HG03159 (cell line): ENCODE data around the gene NAV2.

ENCODE experiments used
- ATAC-seq: cut with Tn5 transposase; IDR thresholded peaks from one replicate; pipeline ENCODE4 v1.9.1; 2021; ENCODE audit warnings: mild to moderate bottlenecking, moderate library complexity; ENCODE audit not compliant: unreplicated experiment

NAV2 gene

DNA sequence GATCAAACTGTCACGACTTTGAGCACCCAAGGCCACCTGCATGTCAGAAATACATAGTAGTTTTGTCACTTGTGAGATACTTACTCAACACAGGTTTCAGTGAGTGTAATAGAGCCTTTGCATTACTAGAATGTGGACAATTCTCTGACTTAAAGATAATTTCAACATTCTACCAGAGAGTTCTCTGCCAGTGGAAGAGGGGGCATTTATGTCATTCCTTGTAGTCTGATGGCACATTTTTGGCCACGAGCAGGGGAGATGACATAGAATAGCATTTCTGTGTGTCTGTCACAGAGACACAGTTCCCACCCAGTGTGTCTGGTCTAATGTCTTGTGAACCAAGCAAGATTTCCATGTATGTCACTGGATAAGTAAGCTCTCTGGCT is 335.1 kb downstream of the NAV2 start:
- ATAC-seq, result no peak

GRCh38 chr11:20048246-20048645 is 335.6 kb downstream of the NAV2 start:
- no peak for ATAC-seq

DNA sequence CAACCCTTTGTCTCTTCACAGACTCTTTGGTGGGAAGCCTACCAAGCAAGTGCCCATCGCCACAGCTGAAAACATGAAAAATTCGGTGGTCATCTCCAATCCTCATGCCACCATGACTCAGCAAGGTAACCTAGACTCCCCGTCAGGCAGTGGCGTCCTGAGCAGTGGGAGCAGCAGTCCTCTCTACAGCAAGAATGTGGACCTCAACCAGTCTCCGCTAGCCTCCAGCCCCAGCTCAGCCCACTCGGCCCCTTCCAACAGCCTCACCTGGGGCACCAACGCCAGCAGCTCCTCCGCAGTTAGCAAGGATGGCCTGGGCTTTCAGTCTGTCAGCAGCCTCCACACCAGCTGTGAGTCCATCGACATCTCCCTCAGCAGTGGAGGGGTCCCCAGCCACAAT is 336.1 kb downstream of the NAV2 start:
- ATAC-seq, result no peak

GRCh38 chr11:20049231-20049630 is 336.6 kb downstream of the NAV2 start:
- ATAC-seq, result no peak

DNA sequence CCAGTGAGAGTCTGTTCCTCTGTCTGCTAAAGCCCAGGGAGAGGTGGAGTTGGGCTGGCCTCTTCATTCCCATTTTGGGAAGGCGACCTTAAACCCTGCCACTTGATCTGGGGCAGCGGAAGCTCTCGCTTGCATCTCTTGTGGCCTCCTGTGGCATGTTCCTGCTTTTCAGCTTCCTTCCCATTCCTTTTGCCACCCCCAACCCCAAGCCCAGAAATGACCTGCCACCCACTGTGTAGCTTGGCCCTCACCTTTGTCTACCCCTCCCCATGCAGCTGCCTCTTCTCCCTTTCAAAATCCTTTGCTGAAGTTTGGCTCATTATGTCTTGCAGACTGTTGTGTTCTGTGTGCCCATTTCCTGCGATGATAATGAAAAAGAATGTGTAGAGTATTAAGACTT is 337.4 kb downstream of the NAV2 start:
- no peak for ATAC-seq

DNA sequence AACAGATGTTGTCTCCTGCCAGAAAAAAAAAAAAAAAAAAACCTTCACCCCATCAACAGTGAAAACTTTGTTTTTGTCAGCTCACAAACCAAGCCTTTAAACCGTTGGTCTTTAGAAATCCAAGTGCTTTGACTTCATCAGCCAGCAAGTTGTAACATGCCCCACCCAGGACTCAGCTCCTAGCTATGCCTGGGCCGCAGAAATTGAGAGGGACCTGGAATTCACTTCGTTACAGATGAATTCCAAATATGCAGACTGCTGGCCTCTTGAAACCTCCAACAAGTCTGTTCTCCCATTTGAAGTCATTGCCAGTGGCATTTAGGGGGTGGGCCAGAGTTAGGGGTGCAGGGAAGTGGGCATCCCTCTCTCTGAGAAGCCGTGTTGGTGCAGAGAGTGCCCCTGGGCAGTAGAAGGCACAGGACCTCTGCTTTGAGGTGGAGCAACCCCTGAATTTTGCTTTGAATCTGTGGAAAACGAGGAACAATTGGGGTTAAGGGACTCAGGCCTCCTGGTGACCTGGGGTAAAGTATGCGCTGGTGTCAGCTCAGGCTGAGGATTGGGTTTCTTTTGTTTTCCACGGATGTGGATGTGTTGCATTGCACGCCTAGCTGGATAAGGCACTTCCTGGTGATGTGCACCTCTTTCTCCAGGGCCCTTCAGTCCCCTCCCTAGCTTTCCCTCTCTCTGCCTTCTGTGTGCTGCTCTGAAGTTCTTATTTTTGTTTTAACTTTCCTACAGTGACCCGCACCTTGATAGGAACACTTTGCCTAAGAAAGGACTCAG is 338.1 kb downstream of the NAV2 start:
- no peak for ATAC-seq

DNA sequence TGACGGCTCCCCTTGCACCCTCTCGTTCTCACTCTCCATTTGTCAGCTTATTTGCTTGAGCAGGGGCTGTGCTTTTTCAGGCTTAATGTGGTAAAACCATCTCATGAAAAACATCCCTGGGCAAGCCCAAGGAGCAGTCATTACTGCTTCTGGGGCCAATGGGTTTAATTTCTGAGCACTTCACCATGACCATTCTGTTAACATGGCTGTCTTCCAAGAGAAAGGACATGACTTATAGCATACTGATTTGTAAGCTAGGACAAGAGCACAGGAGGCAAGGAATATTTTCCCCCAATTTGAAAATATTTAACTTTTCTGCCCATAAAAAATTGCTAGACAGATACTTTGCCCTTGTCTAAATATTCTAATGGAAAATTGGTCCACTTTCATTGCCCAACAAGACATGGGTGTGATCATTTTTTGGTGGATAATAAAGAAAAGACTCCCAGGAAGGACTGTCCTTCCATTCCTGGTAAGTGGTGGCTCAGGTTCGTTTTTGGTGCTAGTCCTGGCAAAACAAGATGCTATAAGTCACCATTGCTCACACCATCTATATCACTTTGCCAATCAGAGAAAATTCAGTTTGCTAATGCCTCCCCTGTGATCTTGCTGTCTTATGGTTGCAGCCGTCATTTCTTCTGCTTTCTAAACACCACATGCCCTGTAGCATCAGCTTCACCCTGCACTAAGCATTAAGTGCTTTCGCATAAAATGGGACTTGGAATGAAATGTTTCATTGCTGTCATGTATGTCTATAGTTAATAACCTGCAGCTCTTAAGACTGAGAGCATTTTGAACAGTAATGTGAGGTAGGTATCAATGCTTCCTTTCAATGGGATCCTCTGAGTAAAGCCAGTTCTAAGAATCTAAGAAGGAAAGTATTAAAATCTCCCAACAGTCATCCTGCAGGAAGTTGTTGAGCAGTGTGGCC is 339.1 kb downstream of the NAV2 start:
- no peak for ATAC-seq

- ATAC-seq, result no peak
Measured at GRCh38 chr11:20053572-20053971, 340.9 kb downstream of the NAV2 start.

DNA sequence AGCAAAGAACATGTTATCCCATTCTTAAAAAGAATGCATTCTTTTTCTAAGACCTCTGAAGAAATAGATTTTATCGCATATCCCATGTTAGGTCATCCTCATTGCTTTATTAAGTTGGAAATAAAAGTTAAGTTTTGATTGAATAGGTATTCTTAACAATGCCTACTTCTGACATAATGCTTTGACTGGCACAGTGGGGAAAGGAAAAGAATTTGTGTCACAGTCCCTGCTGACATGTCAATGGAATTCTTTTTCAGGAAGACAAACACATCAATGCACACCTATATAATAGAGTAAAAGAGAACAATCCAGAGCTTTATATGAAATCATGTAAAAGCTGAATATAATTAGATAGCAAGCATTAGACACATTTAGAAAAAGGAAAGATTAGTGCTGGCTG is 341.9 kb downstream of the NAV2 start:
- no peak for ATAC-seq

DNA sequence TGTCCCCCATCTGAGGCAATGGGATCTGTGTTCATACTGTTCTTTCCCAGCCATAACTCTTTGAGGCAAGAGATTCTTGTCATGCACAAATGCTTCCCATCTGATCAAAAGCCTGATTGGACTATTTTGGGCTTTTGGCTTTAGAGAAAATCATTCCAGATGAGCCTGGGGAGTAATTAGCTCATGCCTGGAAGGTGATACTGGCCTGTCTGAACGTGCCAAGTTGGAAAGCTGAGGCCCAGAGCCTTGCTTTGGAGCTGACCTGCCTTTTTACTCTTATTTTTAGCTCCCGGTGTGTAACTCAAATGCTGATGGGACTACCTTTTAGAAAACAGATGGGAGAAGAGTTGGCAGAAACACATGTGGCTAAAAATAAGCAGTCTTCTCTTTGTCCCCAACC is 342.7 kb downstream of the NAV2 start:
- no peak for ATAC-seq

DNA sequence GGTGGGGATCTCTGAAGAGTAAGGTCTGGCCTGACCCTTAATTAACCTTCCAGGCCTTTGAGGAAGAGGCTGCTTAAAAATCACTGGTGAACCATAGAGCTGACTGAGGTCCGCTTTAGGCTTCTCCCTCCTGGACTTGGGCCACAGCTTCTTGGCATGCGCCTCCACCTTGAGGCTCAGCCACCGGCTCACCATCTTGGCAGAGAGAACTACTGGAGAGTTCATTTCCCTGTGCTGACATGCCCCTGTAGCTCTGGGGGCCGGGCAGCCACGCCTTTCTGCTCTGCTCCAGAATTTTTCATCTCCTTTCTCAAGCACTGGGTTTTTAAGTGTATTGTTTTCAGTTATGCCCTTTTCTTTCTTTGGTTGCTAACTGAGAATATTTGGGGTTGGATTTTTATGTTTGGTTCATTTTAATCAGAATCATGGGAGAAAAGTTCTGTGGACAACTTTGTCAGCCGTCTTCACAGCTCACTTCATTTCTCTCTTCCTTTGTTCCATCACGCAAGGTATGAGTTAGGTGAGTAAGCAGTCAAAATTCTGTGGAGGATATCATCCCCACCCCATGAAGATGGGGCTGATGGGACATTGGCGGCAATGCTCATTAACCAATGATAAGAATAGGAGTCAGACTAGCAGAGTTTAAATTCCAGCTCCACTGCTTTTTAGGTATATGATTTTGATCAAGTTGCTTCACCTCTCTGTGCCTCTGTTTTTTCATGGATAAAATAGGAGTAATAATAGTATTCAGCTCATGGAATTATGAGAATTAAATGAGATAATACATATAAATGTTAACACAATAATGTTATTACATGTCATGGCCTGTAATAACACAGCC is 343.7 kb downstream of the NAV2 start:
- ATAC-seq, result no peak

- ATAC-seq, result no peak
Measured at GRCh38 chr11:20056950-20057943, 344.6 kb downstream of the NAV2 start.

DNA sequence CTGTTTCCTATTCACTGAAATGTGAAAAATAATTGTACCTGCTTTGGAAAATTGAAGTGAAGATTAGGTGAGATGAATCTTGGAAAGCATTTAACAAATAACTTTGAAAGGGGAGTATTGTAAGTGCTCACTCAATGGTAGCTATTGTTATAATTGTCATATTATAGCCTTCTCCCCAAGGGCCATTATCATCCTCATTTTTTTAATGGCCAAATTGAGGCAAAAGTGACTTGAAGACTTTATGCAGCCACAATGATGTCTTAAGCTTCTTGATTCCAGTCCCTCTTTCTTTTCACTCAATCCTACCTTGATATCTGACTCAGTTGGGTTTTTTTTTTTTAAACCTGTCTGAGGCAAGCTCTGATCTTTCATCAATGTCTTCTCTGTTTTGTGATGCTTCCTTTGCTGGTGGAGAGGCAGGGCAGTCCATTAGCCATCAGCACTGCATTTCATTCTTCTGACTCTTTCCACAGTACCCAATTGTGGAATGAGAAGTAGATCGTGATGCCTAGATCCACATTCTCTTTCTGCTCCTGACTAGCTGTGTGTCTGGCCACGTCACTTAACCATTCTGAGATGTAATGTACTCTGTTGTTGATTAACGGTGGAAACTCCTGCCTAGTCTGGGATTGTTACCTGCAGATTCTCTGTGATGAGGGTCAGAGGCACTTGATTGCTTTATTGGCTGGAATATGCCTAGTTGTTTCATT is 346.3 kb downstream of the NAV2 start:
- no peak for ATAC-seq

DNA sequence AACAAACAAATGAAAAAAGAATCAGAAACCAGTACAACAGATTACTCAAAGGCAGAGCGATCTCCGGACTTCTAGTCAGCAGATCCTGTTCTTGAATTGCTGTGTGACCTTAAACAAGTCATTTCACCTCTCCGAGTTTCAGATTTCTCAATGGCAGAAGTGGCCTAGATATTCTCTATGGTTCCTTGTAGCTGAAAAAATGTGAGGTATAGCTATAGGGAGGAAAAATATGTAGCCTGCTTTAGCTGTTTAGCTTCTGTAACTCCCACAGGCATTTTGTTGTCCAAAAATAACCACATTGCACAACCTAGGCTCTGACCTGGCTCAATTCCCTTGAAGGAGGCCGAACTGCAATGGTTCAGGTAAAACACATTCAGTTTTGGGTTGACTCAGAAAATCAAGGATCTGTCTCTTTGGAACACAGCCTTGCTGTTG is 347.0 kb downstream of the NAV2 start:
- ATAC-seq, result no peak

DNA sequence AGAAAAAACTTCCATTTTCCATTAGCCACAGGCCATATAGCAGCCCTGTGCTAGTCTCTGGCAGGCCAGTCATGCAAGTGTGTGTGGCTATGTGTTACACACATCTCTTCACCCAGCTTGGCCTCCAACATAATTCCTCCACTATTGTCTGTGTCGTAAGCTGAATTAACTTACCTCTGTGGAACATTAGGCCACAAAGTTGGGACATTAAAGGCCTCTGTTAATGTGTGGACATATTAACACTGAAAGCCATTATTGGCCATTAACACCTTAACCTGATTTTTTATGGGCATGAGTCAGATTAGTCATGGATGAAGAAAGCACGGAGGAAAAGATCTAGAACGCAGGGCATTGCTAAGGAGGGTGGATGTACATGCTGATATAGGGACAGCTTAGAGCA is 347.5 kb downstream of the NAV2 start:
- no peak for ATAC-seq

- ATAC-seq, result no peak
Measured at GRCh38 chr11:20060647-20061205, 348.1 kb downstream of the NAV2 start.

- ATAC-seq, result no peak
Measured at GRCh38 chr11:20061776-20062175, 349.1 kb downstream of the NAV2 start.

DNA sequence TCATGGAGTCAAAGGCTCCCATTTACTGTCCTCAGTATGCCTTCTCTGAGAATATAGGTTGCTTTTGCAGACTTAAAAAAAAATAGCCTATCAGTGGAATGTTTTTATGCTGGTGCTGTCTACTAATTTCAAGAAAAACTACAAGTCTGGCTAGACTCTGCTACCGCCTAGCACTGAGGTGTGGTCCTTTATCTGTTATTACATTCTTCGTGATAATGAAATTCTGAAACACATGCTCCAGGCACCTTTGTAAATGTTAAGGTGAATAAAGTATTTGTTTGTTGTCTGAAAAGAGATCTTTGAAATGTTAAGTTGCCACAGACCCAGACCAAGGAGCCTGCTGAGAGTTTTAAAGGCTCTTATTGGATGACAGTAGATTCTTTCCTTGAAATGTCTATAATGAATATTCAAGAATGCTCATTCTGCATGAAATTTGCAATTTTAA is 352.3 kb downstream of the NAV2 start:
- no peak for ATAC-seq

DNA sequence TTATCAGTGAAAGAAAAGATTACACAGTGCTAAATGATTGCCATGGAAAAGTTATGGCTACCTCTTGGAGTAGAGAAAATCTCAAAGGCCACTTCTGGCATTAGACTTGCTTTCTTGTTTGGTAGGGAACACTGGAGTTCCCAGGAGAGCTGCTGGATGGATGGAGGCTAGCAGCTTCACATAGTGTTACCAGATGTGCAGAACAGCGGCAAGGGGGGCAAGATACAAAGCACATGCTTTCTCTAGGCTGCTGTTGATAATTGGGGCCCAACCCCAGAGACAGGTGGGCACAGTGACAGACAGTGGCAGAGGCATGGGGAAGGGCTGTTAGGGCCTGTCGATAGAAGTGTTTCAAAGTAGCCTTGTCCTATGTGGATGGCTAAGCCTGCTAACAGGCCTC is 352.8 kb downstream of the NAV2 start:
- no peak for ATAC-seq
